KG1 (cell line): Measurements from ENCODE around the gene DLX6.

Experiments used
- DNase-seq: peaks from one replicate; lab custom pipeline; 2025; lab: John Stamatoyannopoulos, UW

The DLX6 gene

DNA sequence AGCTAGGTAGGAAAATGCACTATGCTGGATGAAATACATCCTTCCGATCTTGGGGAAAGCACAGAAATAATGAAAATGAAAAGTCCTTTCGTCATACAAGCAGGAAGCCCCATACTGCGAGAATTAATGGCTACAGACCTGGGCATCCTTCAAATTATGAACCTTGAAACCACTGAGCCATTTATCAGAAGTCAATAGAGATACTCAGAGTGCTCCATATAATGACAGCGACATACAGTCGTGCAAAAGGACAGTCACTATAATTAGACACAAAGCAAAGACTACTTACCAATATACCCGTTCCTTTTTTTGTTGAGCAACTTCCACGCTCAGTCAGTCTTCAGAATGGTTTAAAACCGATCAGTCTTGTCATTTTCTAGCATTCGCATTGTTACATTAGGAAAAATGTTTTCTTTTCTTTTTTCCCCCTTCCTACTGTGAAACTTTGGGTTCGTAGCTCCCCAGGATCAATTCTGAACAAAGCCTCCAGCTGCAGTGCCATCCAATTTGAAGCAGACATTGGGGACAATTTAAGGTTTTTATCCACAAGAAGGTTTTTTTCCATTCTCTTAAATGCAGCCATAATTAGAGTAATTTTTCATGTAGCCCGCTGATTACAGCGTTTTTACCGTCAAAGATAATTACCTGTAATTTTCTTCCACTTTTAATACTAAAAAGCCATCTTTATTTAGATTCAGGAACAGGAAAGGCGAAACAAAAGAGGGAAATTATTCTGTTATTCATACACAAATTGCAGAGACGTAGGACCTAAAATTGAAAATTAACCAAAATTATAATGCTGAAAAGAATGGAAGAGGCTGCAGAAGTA, 6.4 kb downstream of the DLX6 start:
- DNase-seq = no peak

DNA sequence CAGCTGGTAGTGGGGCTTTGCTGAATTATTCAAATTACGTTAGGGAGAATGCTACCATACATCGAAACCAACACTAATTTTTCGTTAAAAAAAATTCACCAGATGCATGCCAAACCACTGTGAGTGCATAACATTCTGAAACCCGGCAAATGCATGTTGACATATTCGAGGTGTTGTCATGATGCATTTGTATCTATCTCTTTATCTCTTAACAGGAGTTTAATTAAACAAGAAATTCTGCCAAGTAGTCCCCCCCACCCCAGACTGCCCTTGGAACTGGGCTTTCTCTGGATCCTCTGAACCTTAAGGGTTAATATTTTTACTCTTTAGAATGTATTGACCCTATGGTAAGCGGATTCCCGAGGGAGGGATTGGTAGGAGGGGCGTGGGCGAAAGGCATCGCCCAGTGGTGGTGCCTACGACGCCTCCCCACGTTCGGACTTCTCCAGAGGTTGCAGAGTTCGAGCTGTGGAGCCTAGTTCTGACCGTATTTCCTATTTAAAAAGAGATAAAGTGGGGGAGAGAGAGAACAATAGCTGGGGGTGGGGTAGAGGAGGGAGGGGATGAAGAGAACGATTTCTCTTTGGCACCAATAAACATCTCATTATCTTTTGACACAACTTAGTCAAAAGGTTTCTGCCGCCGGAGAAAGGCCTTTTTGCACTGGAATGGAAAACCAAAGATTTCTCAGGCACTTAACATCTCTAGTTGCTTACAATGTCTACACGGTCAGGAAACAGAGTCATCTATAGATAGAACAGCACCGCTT, 7.2 kb downstream of the DLX6 start:
- no peak for DNase-seq

DNA sequence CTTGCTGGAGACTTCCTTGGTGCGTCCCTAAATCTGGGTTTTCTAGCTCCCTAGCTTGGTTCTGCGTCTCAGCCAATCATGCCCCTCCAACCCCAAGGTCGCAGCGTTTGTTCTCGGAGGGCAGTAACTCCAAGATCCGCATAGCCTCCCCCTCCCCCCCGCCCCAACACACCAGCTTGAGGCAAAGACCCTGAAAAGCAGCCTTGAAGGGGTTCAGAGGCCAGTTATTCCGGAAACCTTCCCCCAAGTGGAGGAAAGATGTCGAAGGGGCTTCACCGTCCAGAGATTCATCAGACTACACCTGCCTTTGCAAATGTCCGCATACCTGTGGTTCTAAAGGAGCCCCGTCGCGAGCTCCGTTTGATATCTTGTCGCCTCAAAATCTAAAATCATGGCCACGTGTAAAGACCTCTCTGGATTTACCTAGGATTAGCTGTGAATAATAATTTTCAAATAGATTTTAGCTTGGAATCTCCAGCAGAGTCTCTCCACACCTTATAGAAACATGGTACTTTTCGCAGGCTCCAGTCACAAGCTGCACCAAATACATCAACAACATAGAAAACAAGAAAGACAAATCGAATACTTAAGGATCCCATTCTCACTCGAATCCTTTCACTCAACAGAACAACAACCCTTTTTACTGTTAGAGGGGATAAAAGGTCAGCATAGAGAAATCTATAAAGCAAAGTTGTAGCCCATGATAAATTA, 7.9 kb downstream of the DLX6 start:
- no peak for DNase-seq

DNA sequence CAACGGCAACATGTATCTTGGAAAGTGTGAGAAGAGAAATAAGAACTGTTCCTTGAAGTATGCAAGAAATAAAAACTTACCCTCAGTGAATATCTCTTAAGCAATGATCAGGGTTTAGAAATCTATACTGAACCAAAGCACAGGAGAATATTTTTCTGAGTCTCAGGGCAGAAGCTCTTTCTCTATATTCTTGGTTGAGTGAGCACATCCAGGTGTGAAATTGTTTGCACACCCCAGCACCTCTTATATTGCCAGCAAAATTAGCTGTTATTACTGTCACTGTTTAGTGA, 8.4 kb downstream of the DLX6 start:
- DNase-seq = no peak

DNA sequence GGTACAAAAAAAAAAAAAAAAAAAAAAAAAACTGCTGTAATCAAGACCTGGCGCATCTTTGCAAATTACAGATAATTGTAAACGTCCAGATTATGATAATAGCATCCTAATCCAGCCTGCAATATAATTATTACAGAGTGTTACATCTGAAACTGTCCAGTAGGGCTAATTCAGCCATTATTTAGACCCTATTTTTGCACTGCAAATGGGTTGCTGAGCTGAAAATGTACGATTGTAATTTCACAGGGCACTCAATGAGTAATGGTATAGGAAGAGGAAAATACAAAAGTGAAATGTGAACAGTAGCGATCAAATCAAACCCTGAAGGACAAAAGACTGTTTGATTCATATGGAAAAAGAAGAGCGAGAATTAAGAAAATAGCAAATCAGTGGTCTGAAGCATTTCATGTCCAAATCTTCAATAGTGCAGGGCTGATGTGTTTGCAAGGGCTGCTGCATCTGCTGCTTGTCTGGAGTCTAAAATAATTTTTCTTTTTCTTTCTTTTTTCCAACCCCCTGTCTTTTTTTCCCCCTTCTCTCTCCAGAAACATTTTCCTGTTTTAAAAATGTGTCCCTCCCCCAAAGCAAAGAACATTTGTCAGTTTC, 8.9 kb downstream of the DLX6 start:
- no peak for DNase-seq

DNA sequence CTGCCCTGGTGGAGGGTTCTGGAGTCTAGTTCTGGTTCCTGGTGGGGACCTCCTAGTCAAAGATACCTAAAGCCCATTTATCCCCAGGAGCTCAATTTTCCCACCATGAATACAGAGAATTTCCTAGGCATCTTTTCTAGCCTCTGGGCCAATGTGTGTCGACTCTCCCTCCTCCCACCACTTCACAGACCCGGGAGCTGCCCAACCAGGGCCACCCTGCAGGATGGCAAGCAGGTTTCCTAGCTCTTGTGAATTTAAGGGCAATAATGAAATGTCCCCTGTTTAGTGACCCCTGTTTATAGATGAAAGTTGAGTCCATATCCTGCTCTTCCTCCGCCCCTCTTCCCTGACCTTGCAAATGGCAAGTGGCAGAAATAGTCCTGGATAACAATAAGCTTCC, 9.9 kb downstream of the DLX6 start:
- DNase-seq = no peak

DNA sequence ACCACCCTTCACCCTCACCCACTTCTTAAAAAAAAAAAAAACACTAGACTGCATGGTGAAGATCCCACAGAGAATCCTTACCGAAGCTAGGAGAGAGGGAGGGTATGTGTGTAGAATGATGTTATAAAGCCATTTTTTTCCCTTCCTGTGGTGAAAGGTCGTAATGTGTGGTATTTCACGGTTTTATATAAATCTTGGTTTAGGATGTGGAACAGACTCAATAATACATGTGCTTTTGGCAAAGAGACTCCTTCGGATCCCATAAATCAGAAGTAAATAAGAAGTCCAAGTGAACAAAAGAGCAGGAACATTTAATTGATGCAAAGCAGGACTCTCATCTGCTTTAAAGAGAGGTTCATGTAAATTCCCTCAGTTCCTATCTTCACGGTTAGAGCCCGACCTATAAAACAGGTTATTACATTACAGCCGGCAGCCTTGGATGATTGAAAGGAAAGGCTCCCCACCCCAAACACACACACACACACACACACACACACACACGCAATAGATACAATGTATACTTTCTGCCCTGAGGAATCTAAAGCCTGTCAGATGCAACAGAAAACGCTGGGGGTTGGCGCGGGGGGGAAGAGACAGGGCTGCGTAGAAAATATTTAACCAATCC, 10.5 kb downstream of the DLX6 start:
- no peak for DNase-seq

DNA sequence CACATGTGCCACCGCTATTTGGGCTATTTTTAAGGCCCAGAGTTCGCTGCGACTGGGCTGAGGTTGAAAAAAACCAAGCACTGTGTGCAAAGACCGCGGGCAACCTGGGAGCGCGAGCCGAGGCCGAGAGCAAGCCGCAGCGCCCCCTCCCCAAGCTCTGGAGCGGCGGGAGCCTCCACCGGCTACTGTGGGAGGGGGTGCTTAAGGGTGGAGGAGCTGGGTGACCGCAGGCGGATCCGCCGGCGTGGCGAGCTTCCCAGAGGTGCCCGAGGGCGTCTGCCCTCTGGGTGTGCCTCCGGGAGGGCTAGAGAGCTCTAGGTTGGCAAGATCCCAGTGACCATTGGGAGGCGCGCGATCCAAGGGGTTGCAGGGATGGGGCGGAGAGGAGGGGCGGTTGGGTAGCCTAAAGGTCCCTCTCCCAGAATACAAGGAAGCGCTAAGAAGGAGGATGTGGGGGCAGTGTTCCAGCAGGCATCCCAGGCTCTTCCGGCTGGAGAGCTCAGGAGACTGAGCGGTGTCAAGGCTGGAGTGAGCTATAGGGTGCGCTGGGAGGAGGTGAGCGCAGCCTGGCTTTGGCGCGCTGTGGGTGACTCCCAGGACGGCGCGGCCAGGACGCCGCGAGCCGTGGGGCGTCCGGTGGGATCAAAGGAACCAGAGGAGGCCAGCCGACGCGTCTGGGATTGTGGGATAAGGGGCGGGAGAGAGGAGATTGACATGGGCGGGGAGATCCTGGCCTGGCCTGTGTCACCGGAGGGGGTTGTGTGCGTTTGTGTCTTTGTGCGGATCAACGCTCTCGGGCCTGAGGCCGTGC, 11.2 kb downstream of the DLX6 start:
- no peak for DNase-seq

DNA sequence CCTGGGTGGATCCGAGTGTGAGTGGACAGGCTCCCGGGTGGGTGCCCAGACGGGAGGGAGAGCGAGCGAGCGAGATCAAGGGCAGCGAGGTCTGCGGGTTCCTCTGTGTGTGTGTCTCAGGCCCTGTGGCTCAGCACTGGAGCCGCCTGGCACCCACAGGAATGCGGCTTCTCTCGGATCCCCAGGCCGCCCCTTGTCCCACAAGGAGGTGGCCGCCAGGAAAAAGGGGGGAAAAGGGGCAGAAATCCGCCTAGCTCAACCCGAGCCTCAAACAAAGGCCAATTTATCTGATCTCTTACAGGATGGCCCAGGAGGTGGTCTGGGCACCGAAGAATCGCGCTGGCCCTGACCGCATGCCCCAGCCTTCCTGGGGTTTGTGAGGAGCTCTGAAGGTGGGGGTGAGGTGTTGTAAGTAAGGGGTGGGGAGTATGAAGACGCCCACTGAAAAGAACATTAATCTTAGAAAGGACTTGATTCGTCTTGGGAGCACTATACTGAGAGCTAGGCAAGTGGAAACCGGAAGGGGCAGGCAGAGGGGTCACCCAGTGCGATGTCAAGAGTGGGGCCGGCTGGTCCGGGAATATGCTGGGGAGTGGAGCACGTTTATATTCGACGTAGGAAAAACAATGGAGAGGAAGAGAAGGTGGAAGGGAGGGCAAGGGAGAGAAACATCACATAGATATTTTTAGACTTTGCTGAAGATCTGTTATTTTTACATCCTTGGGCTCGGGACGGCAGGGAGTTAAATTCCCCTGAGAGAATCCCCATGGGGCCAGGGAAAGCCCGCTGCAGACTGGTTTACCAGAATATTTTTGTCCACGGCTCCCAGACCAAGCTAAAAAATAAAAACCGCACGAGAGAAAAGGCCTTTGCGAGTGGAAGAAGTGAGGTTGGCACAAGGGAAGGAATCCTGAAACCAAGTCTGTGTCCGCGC, 12.1 kb downstream of the DLX6 start:
- no peak for DNase-seq

DNA sequence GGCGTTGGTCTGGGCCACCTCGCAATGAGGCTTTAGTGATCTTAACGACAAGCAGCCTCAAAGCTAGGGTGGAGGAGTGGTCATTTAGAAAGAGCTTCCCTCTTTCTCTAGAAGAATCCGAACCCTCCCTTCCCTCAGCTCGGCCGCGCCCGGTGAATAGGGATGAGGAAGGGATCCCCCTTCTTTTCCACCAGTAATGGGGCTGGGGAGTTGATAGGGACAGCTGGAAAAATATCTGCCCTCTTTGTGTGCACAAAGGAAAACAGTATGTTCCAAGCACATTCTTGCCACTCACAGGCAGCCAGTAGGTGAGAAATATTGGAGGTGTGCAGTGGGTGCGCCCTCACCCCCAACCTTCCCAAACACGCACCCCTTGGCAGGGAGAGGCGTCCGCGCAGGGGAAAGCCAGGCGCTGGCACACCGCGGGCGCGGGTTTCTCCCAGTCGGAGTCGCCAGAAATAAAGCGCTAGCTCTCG, 12.8 kb downstream of the DLX6 start:
- no peak for DNase-seq

DNA sequence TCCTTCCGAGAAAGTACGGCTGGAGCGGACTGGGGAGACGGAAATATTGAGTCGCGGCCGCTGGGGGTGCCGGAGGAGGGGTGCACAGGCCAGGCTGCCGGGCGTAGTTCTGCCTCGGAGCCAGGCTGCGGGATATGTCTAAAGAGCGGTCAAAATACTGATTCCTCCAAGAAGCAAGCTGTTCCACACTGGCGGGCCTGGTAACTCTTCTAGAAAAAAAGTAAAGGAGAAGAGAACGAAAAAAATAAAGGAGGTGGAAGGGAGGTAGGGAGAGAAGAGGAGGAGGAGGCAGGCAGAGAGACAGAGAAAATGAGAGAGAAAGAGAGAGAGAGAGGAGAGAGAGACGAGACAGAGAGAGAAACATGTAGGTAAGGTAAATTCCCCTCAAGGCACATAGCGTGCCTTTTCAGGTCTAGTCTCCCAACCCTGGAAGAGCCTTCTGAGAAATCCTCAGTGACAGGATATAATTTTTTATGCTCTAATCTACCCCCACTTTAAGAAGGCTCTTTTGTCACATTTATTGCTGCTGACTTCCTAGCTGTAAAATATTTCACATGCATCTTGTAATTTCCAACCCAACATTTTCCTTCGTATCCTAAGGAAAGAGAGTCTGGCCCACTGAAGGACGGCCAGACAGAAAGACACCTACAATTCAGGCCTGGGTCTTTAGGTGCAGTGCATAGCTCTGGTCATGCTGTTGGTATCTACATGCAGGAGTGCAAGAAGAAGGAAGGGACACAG, 13.6 kb downstream of the DLX6 start:
- DNase-seq = no peak

DNA sequence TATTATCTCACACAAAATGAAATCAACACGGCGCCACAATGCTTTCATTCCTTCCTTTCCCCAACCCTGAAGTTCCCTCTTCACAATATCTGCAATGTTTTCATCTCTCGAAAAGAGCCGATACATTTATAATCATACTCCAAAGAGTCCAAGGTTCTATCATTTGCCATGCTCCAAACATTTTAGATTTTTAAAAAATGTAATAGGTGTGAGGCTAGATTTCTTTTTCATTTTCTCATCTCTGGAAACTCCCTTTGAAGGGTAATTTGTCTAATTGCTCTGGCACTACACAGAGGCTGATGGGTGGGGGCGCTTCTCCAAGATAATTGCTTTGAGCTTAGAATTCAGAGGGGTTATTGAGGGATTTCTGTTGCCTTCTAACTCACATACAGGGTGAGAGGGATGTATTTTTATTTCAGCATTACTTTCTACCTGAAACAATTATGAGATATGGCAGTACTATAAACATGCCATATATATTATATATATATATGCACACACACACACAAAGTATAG, 14.4 kb downstream of the DLX6 start:
- DNase-seq = no peak

DNA sequence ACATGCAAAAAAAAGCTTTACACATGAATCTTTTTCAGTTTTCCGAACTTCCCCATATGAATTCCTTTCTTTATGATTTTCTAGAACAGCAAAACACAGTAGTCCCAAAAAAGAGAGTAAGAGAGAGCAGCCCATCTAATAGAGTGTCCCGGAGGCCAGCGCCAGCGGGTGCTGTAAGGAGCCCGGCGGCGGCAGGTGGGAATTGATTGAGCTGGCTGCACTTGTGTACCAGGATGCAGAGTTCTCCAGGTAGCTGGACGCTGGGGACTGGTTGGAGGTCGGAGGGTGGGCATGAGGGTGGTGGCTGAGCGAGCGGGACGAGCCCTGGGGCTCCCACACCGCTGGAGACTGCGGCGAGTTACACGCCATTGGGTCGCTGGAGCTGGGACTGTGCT, 15.2 kb downstream of the DLX6 start:
- no peak for DNase-seq

DNA sequence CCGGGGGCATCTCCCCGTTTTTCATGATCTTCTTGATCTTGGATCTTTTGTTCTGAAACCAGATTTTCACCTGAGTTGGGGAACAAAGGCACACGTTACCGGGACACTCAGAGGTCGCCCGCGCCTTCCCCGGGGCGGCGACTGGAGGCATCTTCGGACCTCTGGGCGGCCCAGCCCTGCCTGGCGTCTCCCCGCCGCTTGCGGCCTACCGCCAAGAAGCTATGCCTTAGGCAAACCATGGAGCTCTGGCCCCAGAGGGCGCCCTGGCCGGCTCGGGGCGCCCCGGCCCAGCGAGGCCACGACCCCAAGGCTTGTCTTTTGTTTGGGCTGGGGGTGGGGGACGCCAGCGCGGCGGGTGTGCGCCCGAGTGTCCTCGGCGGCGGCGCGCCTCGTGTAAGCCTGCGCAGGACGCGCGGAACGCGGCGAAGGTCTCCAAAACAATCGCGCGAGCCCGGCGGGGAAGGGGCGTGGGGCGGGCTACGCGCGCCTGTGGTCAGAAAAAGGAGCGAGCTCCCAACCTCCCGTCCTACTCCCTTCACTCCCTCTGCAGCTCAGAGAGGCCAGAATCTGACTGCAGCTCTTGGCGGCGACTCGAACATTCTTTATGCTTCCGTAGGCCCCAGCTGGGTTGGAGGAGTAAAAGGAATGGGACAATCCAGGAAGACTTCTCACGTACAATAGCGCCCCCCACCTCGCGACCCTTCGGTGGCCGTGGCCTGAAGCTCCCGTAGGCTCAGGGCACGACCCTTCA, 15.8 kb downstream of the DLX6 start:
- DNase-seq = no peak

DNA sequence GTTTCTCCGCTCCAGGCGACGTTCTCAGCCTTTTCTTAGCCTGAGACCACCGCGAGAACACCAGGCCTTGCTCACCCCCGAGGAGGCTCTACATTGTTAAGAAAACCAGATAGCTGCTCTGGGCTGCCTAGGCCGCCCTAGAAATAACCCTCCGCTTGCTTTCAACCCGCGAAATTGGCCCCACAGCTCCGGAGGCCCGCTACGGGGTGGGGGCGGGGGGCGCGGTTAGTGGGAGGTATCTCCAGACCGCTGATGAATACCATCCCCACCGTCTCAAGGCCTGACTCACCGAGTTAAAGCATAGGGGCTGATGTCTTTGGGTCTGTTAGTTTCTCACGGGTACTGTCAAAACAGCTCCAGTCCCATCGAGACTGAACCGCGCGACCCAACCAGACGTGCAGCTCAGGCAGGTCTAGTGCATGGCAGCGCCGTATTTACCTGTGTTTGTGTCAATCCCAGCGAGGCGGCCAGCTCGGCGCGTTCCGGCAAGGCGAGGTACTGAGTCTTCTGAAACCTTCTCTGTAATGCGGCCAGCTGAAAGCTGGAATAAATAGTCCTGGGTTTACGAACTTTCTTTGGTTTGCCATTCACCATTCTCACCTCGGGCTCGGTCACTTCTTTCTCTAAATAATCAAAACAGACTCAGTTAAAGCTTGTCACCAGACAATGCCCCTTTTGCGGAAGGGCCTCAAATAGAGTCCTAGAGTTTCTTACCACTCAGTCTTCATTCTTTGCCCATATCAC, 16.6 kb downstream of the DLX6 start:
- DNase-seq = no peak

DNA sequence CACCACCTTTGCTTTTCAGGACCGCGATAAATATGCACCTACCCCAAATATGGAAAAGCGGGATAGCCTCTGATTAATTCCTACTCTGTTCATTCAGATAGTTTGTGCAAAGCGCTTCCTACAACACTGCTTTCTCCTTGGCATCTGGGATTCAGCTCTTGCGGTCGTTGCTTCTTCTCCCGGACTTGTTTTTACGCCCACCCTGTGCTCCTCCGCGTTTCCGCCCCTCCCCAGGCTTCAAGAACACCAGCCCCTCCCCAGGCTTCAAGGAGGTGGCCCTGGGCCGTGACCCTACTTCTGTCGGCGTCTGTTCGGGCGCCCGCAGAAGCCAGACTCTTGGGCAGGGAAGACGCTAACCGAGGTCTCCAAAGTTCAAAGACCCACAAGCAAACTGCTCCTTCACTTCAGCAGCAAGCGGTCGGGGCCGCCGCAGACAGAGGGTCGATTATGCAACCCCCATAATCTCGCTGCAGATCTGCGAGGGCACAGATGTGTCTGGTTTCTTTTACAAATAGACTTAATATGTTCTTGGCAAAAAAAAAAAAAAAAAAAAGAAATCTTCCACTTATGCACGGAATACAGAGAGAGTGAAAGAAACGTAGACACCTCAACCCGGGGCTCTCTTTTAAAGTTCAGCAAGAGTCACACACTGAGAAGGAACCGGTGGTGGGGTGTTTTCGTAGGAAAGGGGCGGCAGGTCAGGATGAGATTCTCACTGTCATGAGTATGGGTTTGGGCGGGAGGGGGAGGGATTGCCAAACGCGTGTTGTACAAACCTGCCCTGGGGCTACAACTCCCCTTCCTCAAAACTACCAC, 17.3 kb downstream of the DLX6 start:
- no peak for DNase-seq
